WERI-Rb-1 (cell line): ENCODE data around the gene RNF212.

Experiments
- DNase-seq: peaks from one replicate; pipeline ENCODE4 v3.0.0-alpha.2; 2020
- H3K27ac ChIP-seq: fragments of 250-450 bp; sonication (Bioruptor Pico); 2 replicates; pipeline ENCODE4 v1.5.1; 2020; ENCODE audit warnings: mild to moderate bottlenecking, moderate library complexity
- H3K27me3 ChIP-seq: fragments of 250-450 bp; sonication (Bioruptor Pico); 2 replicates; pipeline ENCODE4 v1.5.1; 2021; ENCODE audit warnings: mild to moderate bottlenecking, low read depth, moderate library complexity; ENCODE audit not compliant: insufficient read depth, severe bottlenecking
- H3K36me3 ChIP-seq: fragments of 250-450 bp; sonication (Bioruptor Pico); 2 replicates; pipeline ENCODE4 v1.5.1; 2020; ENCODE audit warnings: mild to moderate bottlenecking, moderate library complexity
- H3K4me3 ChIP-seq: 2 replicates; pipeline ENCODE4 v1.5.1; 2011; ENCODE audit warnings: low read depth, mild to moderate bottlenecking, control low read depth, low read length
- H3K9me3 ChIP-seq: fragments of 250-450 bp; sonication (Bioruptor Pico); 2 replicates; pipeline ENCODE4 v1.5.1; 2021; ENCODE audit warnings: mild to moderate bottlenecking, moderate library complexity; ENCODE audit not compliant: severe bottlenecking
- CTCF ChIP-seq: IDR thresholded peaks from 2 replicates; pipeline ENCODE4 v1.5.1; 2011; ENCODE audit warnings: low read depth, mild to moderate bottlenecking, control low read depth, inconsistent platforms, low read length

The RNF212 gene

GRCh38 chr4:1081689-1082040 is 31.7 kb downstream of the RNF212 start:
- DNase-seq: no peak
- H3K36me3 ChIP-seq: no peaks in the 10 kb centered on the region
- TF ChIP-seq CTCF: no peak
- no peak overlapping the region for H3K27ac ChIP-seq
- H3K4me3 ChIP-seq: no peak overlapping the region
- H3K9me3 ChIP-seq: no peaks in the 10 kb centered on the region
- no peaks in the 10 kb centered on the region for H3K27me3 ChIP-seq

DNA sequence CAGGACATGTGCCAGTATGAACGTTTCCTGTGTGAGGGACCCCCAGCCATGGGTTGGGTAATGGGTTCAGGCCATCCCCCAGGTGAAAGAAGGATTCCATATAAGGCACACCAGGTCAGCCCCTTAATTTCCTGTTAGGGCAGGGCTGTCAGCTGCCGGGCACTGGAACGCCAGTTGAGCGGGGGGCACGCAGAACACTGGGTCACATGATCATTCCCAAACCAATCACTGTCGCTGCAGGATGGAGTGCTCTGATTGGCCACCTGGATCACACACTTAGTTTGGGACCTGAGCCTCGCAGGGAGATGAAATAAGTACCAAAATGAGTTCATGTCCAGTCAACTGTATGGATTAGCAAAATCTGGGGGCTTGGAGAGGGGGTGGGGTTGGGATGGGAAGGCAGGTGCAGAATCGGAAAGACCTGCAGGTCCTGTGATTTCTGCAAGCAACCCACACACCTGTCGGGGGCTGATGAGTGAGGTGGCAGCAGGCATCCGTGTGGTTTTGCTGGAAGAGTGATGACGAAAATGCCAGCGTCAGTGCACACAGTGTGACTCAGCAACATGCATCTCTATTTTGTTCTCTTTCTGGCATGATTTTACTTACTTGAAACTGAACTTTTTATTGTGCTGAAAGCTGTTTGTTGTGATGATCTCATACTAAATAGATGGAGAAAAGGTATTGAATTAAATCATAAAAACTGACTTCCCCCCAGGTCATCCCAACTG is 32.2 kb downstream of the RNF212 start:
- Histone ChIP-seq H3K27ac (no peak overlapping the region), H3K27me3 (no peaks in the 10 kb centered on the region), H3K36me3 (no peaks in the 10 kb centered on the region), H3K4me3 (no peak overlapping the region), H3K9me3 (no peaks in the 10 kb centered on the region)
- no peak for DNase-seq
- no peak for TF ChIP-seq CTCF

DNA sequence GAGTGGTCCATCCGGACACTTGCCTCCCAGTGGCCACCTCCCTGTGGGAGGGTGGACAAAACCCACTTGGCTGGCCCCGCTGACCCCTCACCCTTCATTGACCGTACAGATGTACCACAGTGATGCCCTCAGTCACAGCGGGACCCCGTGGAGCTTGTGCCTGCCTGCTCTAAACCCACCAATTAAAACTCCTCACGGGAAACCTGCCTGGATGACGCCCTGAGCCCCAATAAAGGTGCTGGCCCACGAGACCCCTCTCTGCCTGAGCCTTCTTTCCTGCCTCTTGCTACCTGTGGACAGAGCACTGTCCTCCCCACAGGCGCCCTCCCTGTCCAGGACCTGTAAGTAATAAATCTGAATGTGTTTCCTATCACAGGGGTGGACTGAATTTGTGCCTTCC is 32.9 kb downstream of the RNF212 start:
- Histone ChIP-seq H3K4me3 (no peak overlapping the region), H3K27me3 (no peaks in the 10 kb centered on the region), H3K27ac (no peak overlapping the region), H3K9me3 (no peaks in the 10 kb centered on the region), H3K36me3 (no peaks in the 10 kb centered on the region)
- no peak for TF ChIP-seq CTCF
- no peak for DNase-seq

DNA sequence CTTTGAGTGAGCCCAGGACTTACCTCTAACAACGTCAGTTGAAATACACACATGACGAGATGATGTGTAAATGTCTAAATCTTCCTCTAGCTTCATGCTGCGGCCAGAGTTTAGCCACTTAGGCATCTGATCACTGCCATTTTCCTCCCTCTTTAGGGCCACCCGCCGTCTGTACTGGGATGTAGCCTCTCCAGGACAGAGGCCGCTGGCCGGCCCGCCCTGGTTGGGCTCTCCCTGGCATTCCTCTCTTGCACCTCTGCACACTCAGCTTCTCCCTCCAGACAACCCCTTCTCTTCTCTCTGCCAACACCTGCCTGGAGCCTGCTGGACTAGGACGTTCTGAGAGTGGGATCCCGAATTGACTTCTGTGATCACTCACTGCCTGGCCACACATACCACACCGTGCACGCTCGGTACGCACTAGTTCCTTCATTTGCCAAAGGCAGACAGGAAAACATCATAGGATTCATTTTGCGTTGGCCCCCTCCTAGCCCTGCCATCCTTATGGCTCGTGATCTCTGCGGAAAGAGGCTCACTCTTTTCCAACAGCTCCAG is 33.6 kb downstream of the RNF212 start:
- Histone ChIP-seq H3K9me3 (no peaks in the 10 kb centered on the region), H3K27ac (no peak overlapping the region), H3K27me3 (no peaks in the 10 kb centered on the region), H3K36me3 (no peaks in the 10 kb centered on the region), H3K4me3 (no peak overlapping the region)
- no peak for DNase-seq
- no peak for TF ChIP-seq CTCF

GRCh38 chr4:1078490-1078889 is 34.9 kb downstream of the RNF212 start:
- H3K27ac ChIP-seq: no peak overlapping the region
- no peaks in the 10 kb centered on the region for H3K27me3 ChIP-seq
- TF ChIP-seq CTCF: no peak
- no peak for DNase-seq
- H3K4me3 ChIP-seq: no peak overlapping the region
- no peaks in the 10 kb centered on the region for H3K36me3 ChIP-seq
- H3K9me3 ChIP-seq: no peaks in the 10 kb centered on the region
